Measurements from ENCODE around the gene DDOST. TPM values are rescaled to one million over a fixed set of nuclear protein-coding genes. Genes with fewer than 3 reads are reported as not detected.
"Not testable (repeated sequence)": the region's sequence is repeated elsewhere in the genome, so short reads cannot be mapped to it uniquely, and the experiment has no call there.

The DDOST gene
- total RNA-seq, 1 donor from 2014 or later: 182 TPM

DNA sequence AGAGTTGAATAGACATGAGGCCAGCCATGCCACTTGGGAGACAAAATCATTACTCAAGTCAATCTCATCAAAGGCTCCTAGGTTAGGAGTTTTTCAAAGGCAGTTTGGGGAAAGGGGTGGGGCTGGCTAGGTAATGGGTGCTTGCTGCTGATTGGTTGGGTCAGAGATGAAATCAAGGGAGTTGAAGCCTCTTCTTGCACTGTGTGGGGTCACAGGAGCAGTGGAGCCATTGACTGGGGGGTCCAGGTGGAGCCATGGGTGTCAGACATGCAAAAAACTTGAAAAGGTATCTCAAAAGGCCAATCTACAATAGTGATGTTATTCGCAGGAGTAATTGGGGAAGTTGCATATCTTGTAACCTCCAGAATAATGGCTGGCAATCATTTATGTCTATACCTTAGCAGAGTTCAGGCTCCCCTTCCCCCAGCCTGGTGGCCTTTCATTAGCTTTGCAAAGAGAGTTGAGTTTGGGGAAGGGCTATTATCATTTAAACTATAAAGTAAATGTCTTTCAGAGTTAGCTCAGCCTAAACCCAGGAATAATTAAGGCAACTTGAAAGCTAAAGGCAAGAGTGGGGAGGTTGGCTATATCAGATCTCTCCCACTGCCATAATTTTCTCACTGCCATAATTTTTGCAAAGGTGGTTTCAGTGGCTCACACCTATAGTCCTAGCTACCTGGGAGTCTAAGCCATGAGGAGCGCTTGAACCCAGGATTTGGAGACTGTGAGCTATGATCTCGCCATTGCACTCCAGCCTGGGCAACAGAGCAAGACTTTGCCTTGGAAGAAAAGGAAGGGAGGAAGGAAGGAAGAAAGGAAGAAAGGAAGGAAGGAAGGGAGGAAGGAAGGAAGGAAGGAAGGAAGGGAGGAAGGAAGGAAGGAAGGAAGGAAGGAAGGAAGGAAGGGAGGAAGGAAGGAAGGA, 35.7 kb downstream of the DDOST start:
- DNase-seq (ENCODE audit: low read depth): no peak

DNA sequence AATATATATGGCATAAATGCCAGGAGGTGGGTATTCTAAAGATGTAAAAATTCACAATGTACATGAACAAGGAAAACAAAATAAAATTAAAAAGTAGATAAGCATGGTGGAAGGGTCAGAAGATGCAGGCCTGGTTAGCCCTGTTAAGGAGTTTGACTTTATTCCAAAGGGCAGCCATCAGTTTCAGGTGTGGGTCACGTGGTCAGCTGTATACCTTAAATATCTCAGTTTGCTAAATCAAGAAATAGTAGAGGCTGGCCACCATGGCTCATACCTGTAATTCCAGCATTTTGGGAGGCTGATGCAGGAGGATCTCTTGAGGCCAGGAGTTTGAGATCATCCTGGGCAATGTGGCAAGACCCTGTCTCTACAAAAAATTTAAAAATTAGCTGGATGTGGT, 36.5 kb downstream of the DDOST start:
- DNase-seq (ENCODE audit: low read depth): no peak

DNA sequence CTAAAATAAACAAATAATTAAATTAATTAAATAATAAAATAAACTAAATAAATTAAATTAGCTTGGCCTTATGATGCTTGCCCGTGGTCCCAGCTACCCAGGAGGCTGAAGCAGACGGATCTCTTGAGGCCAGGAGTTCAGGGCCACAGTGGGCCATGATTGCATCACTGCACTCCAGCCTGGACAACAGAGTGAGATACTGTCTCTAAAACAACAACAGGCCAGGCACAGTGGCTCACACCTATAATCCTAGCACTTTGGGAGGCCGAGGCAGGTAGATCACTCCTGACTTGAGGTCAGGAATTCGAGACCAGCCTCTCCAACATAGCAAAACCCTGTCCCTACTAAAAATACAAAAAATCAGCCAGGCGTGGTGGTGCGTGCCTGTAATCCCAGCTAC, 40.2 kb downstream of the DDOST start:
- DNase-seq (ENCODE audit: low read depth): no peak

DNA sequence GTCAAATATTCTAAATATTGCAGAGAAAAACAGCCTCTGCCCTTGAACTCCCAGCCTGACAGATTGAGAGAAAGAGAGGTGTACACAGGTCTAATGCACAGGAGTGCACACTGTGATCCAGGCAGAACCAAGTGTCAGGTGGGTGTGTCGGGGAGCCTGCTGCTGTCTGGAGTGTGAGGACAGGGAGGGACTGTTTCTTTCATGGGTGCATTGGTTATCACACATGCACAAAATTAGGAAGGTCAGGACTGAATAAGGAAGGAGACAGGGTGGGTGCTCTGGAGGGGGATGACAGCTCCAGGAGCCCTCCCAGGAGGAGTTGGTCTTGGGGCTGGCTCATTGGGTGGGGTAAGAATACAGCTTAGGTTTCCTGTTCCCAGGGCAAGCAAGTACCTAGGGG, 41.2 kb downstream of the DDOST start:
- no peak for DNase-seq (ENCODE audit: low read depth)

DNA sequence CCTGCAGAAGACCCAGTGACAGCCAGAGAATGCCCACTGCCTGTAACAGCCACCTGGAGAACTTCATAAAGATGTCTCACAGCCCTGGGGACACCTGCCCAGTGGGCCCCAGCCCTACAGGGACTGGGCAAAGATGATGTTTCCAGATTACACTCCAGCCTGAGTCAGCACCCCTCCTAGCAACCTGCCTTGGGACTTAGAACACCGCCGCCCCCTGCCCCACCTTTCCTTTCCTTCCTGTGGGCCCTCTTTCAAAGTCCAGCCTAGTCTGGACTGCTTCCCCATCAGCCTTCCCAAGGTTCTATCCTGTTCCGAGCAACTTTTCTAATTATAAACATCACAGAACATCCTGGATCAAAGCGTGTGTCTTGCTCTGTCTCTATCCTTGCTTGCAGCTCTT, 42.6 kb downstream of the DDOST start:
- no peak for DNase-seq (ENCODE audit: low read depth)

DNA sequence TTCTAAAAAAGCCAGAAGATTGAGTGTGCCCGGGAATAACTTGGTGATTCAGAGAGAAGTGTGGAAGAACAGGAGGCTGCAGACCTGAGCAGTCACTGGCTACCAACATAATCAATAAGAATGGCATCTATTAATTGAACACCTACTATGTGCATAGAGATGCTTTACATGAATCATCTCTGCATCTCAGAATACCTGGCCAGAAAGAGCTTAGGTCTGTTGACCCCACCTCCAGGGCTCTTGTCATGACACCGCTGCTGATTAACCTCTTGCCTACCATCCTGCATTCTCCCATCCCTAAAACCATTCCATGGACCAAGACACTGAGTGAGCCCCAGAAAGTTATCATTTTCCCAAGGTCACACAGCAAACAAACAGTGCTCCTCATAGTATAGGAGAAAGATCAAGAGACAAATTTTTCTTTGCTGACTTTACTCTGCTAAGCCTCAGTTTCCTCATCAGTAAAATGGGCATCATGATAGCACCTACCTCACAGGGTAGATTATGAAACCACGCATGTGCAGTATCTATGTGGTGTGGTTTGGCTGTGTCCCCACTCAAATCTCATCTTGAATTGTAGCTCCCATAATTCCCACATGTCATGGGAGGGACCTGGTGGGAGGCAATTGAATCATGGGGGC, 44.2 kb downstream of the DDOST start:
- no peak for DNase-seq (ENCODE audit: low read depth)

DNA sequence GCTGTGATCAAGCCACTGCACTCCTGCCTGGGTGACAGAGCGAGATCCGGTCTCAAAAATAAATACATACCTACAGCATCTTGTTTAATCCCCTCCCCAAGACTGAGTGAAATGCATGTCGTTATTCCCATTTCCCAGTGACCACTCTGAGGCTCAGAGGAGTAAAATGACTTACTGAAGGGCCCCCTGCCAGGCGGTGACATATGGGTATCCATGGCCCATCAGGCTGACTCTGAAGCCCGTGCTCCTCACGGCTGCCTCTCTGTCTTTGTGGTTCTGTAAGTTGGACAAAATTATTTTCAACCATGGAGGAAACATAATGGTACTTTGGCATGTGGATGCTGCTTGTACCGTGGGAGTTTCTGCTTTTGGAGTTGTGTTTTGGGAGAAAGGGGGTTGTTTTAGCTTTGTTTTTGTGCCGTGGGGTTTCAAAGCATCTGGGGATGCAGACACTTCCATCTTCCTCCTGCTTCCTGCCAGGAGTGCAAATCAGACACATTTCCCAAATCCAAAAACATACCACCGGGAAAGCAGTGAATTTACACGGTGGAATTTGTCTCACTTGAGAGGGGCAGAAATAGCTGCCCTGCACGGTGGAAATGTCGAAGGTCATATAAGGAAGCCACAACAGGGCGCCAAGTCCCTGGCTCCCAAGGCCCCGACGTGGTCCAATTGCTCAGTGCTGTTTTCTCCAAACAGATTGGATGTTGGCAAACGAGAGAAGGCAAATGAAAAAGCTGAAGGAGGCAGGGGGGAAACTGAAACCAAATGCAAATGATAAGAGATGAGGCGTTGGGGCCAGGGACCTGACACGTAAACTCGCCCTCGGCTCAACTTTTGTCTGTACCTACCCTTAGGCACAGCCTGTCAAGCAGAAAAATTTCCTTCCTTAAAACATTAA, 45.0 kb downstream of the DDOST start:
- no peak for DNase-seq (ENCODE audit: low read depth)

DNA sequence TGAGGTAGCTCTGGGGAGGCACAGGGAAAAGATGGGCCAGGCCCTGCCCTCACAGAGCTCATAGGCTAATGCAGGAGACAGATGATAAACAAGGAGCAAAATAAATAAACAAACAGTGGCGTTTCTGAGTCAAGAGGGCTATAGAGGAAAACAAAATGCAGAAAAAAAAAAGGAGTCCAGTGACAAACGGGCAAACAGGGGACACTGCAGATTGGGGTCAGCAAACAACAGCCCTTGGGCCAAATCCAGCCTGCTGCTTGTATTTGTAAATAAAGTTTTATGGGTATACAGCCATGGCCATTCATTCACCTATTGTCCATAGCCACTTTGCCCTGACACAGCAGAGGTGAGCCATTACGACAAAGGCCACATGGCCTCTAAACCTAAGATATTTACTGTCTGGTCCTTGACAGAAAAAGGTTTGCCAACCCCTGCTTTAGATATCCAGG, 47.0 kb downstream of the DDOST start:
- DNase-seq (ENCODE audit: low read depth): no peak

DNA sequence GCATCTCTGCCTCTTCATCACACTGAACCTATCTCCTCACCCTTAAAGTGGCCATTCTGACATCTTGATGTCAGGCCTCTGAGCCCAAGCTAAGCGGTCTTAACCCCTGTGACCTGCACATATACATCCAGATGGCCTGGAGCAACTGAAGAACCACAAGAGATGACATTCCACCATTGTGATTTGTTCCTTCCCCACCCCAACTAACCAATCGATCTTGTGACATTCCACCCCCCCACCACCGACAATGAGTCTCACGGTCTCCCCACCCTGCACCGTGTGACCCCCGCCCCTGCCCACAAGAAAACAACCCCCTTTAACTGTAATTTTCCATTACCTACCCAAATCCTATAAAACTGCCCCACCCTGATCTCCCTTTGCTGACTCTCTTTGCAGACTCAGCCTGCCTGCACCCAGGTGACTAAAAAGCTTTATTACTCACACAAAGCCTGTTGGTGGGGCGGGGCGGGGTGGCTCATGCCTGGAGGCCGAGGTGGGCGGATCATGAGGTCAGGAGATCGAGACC, 48.9 kb downstream of the DDOST start:
- peak; percentile 51 for DNase-seq (ENCODE audit: low read depth)

DNA sequence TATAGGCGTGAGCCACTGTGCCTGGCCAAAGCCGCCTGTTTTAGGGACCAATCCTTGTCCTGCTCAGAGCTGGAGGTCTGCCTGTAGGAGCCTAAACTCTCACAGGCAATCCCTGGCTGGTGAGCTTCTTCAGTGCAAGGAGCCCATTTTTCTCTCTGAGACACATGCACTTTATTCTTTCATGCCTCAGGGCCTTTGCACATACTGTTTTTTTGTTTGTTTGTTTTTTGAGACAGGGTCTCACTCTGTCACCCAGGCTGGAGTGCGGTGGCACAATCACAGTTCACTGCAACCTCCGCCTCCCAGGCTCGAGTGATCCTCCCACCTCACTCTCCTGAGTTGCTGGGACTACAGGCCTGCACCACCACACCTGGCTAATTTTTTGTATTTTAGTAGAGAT, 49.5 kb downstream of the DDOST start:
- no peak for DNase-seq (ENCODE audit: low read depth)

DNA sequence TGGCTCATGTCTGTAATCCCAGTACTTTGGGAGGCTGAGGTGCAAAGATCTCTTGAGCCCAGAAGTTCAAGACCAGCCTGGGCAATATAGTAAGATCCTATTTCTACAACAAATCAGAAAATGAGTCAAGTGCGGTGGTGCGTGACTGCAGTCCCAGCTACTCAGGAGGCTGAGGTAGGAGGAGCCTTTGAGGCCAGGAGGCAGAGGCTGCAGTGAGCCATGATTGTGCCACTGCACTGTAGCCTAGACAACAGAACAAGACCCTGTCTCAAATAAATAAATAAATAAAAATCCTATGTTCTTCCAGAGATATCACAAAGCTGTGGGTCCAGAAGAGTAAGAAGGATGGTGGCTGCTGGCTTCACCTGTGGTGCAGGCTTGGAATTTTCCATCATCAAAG, 50.2 kb downstream of the DDOST start:
- DNase-seq (ENCODE audit: low read depth): no peak

DNA sequence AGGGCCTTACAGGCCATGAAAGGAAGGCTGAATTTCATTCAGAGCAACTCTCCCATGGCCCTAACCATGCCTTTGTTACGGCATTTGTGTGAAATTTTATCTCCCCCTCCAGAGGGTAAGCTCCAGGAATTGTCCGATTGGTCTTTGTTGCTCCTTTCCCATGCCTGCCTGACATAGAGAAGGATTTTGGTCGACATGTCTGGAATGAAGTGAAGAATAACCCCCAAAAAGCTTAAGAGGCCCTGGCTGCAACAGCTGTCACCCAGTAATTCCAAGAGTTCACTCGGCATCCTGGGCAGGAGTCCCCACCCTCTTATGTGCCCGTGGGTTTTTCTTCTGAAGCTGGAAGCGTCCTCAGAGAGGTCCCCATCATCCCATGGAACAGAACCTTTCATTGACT, 51.6 kb downstream of the DDOST start:
- no peak for DNase-seq (ENCODE audit: low read depth)

DNA sequence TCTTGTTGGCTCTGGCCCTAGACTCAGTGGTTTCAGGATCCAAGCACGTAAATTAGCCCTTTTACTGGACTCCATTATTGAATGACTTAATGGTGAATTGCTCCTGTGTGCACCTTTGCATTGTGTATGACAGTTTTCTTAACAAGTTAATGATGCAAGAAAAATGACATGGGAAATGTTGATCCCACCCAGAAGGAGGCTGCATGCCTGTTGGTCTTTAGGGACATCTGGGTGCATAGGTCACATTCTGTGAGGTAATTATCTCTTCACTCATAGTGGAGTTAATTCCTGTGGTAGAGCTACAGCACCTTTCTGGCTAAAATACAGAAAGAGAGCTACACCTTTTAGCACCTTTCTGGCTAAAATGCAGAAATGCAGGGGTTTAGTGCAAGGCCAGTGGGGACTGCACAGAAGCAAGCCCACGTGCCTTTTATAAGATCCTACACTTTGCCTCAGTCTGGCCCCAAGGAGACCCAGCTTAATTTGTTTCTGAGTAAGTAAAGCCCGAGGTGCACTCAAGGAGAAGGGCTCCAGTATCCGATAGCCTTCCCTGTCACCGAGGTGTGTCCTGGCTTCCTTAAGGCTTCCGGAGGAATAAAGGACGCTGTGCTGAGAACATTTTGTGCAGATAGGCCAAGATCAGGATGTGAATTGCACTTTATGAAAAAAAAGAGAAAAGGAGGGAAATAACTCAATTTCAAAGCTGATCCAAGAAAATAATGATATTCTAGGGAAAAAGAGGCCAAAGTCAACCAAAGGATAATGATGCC, 54.2 kb downstream of the DDOST start:
- DNase-seq (ENCODE audit: low read depth): not testable (repeated sequence)

DNA sequence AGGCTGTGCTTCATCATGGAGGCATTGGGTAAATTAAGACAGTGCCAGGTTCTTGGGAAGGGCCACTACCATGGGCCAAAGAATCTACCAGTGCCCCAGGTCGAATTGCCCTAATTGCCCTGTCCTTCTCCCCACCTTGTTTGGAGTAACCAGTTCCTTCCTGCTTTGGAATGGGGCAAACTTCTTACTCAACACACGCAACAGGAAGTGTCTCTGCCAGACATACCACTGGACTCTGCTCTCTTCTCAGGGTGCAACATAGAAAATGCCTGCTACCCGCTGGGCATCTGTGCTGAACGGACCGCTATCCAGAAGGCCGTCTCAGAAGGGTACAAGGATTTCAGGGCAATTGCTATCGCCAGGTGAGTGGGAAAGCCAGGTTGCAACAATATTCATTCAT, 56.5 kb downstream of the DDOST start:
- peak; percentile 32 for DNase-seq (ENCODE audit: low read depth)

DNA sequence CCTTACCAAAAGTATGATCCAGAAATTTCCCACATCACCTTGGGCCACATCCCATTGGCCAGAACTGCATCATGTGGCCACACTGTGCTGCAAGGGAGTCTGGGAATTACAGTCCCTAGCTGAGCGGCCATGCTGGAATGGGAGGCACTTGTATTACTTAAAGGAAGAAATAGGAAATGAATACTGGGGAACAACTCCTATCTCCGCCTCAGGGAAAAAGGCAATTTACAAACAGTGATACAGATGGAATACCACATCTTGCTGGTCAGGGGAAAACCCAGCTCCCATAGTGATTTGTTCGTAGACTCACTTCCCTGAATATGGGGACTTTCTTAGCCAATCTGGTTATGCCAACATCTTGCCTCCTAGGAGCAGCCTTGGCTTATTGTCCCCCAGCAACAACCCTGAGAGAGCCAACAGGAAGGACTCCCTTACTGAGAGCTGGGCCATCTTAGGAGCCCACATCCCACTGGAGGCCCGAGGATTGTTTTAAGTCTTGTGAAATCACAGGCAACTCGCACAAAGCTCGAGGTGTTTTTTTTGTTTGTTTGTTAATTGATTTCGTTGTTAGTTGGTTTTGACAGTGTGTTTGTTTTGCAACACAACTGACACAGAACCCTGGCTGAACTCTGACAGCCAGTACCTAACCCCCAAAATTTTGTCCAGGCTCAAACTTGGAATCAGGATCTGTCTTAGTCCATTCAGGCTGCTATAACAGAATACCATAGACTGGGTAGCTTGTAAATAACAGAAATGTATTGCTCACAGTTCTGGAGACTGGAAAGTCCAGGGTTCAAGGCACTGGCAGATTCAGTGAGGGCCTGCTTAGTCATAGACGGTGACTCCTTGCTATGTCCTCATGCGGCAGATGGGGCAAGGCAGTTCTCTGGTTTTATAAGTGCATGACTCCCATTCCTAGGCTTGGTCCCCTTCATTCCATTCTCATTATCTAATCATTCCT, 57.4 kb downstream of the DDOST start:
- DNase-seq (ENCODE audit: low read depth): peak; percentile 93

DNA sequence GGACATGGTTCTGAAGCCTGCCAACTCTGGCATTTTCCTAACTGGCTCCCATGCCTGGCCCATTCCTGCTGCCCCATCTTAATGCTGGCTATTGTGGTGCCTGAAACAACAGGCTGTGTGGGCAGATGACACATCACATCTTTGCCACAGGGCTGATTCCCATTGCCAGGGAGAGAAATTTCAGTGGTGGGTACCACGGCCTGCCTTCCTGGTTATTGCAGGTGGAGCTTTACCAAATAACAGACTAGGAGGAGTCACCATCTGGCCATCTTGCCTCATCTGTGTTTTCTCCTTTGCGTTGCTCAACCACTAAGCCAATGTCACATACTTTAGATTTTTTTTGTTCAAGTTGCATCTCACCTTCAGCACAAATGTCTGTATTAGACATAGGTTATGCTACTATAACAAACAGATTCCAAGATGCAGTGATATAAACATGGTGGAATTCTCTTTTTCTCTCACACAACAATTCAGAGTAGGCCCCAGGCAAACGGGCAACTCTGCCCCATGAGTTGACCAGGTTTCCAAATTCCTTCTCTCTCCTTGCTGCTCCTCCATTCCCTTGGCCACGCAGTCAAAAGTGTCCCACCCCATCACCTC, 58.2 kb downstream of the DDOST start:
- DNase-seq (ENCODE audit: low read depth): peak; percentile 50

Data from renal cortical epithelial cell (primary cell).